ENCODE measurements around the gene ATRNL1. TPM values are rescaled to one million over a fixed set of nuclear protein-coding genes. Genes with fewer than 3 reads are reported as not detected.
"Not testable (repeated sequence)": the region's sequence is repeated elsewhere in the genome, so short reads cannot be mapped to it uniquely, and the experiment has no call there.

ATRNL1 gene
- total RNA-seq, 1 donor from 2014 or later, result 0.17 TPM

DNA sequence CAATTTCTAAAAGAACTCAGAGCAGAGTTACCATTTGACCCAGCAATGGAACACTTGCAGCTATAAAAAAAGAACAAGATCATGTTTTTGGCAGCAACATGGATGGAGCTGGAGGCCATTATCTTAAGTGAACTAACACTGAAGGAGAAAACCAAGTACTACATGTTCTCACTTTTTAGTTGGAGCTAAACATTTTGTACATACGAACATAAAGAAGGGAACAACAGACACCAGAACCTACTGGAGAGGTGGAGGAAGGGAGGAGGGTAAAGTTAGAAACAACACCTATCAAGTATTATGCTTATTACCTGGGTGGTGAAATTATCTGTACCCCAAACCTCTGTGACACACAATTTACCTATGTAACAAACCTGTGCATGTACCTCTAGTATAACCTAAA, 329.5 kb downstream of the ATRNL1 start:
- DNase-seq, result no peak

DNA sequence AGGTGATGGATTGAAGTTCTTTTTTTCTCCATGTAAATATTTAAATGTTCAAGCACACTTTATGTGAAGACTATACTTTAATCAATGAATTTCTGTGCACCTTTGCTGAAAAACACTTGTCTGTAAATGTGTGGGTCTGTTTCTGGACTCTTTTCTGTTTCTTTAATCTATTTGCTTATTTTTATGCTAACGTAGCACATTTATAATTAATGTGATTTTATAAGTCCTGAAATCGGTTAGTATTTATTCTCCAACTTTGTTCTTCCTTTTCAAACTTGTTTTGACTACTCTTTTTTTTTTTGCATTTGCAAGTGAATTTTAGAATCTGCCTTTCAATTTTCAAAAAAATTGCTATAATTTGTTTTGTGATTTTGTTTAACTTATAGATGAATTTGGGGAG, 334.4 kb downstream of the ATRNL1 start:
- no peak for DNase-seq

DNA sequence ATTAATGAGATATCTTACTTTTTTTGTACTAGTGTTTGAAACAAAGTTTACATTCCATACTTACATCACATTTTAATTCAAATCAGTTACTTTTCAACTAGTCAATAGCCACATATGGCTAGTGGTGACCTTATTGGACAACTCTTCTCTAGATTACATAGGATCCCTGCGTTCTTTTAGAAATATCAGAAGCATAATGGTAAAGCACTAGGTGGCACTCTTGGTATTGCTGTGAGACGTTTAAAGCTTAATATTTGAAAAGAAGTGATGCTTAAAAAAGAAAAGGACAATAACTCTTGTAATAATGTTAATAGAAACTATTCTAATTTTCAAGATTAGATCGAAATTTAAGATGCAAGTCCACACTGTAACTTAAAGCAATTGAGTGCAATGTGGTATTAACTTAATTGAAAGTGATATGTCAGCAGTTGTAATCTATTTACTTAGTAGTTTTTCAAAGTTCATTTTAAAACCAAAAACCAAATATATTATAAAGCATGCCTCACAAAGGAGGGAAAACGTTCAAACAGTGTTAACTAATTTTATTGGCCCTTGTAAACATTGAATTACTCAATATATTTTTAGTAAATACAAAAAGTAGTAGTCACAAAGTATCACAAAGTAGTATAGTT, 339.1 kb downstream of the ATRNL1 start:
- peak; percentile 34 for DNase-seq

DNA sequence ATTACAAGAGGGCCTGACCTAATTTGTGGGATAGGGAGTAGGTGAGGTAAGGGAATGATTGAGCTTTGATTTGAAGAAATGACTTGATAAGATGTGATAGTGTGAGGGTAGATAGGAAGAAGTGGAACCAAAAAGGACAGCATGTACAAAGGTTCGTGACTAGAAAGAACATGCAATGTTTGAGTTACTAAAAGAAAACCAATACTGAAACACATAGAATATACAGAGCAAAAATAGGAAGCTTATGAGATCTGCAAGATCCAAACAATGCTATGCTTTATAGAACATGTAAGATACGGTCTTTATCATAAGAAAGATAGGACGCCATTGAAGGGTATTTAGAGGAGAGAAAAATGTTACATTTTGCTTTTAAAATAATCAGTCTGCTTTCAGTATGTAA, 343.8 kb downstream of the ATRNL1 start:
- DNase-seq, result no peak

DNA sequence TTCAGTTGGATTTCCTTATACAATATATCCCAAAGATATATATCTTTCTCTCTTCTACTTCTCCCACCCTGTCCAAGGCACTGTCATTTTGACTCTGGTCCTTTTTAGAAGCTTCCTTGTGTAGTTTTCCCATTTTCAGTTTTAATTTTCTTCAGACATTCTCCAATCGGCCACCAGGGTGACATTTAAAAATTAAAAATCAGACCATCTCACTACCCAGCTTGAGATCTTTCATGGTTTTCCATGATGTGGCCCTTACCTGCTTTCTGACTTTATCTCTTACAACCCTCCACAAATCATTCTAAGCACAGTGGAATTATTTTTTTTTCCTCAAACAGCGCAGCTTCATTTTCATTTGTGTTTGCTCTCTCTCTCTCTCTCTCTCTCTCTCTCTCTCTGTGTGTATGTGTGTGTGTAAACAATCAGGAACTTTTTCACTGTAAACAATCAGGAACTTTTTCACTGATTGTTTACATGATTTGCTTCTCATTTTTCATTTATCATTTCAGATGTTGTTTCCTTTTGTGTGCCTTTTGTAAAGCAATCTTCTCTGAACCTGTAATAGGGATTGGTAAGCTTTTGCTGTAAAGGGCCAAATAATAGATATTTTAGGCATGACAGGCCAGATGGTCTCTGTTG, 348.9 kb downstream of the ATRNL1 start:
- no peak for DNase-seq

DNA sequence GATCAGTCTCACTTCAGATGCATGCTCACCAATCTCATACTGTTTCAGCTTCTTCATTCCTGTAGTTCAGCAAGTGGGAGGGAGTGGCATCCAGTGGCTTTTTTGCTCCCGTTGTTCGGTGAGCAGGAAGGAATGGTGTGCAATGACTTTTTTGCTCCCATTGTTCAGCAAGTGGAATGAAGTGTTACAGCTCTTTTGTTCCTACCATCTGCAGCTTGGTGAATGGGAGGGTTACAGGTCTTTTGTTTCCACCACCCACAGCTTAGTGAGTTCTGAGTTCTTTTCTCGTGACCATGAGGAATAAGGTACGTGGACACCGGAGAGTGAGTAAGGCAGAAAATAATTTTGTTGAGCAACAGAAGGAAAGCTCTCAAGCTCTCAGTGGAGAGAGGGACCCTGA, 363.6 kb downstream of the ATRNL1 start:
- DNase-seq, result no peak

DNA sequence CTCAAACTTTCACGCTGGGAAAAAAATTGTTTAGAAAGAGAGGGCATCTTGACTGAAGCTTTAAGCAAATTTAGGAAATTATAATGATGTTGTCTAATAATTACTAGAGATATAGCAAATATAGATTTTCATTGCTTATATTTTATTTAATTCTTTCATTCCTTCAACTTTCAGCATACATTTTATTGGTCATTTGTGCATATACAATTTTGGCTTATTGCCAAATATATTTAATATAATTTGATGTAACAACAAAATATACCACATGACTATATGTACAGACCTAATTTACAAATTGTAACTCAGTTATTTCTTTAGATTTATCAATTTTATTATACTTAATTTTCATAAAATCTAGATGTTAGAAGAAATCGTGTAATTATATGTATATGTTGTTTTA, 390.1 kb downstream of the ATRNL1 start:
- DNase-seq, result no peak

DNA sequence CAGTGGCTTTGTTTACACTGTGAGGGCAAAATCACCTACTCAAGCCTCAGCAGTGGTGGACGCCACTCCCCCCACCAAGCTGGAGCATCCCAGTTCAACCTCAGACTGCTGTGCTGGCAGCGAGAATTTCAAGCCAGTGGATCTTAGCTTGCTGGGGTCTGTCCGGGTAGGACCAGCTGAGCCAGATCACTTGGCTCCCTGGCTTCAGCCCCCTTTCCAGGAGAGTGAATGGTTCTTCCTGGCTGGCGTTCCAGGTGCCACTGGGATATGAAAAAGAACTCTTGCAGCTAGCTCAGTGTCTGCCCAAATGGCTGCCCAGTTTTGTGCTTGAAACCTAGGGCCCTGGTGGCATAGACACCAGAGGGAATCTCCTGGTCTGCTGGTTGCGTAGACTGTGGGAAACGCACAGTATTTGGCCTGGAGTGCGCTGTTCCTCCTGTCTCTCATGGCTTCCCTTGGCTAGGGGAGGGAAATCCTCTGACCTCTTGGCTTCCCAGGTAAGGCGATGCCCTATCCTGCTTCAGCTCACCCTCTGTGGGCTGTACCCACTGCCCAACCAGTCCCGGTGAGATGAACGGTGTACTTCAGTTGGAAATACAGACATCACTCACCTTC, 398.5 kb downstream of the ATRNL1 start:
- no peak for DNase-seq

DNA sequence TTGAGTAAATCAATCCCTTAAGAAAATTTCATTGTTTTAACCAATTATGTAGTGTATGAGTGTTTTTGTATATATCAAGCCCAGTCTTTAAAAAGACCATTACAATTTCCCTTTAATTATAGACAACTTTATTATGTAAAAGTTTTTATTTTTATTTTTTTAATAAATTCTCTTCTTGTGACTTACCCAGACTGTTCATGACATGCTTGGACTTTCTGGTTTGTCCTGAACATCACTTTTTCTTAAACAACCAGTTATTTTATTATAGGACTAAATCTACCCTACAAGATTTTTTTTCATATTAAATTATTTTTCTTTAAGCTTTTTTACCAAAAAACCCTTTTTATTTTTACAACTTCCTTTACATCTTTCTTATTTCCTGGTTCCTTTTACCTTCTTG, 410.4 kb downstream of the ATRNL1 start:
- no peak for DNase-seq

DNA sequence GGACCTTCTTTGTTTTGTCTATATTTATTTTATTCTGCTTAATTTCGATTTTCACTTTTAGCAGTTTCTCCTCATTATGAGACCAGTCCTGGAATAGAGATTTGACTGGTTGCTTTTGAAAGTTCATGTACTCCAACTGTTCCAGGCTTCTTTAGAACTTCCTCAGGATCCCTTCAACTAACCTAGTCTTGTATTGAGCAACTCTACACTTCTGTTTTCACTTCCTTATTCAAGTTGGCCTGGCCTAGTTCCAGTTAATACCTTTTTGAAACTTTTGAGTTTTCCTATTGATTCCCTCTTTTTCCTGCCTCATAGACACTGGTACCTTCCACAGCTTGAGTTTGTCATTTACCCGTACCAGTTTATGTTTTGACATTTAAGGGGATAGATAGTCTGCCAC, 421.7 kb downstream of the ATRNL1 start:
- DNase-seq, result no peak

DNA sequence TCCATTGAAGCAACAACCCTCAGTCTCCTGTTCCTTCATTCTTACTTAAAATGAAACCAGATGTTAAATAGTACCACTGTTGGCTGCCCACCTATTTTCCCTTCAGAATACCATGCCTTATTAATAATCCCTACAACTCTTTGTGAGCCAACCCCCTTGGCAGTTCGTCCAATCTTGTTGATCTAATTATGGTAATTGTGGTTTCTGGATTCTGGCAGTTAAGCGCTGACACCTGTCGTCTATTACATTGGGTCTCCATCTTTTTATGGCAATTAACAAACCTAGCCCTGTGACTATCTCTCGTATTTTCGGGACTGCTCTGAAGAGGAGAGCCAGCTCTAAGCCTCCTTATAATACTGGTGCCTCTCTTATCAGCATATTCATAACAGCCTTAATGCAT, 432.0 kb downstream of the ATRNL1 start:
- no peak for DNase-seq

DNA sequence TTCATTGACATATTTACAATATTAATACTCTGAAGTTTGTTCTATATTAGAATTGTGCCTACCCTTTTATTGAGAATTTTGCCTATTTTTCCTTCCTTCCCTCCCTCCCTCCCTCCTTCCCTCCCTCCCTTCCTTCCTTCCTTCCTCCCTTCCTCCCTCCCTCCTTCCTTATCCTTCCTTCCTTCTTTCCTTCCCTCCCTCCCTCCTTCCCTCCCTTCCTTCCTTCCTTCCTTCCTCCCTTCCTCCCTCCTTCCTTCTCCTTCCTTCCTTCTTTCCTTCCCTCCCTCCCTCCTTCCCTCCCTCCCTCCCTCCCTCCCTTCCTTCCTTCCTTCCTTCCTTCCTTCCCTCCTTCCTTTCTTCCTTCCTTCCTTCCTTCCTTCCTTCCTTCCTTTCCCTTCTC, 434.5 kb downstream of the ATRNL1 start:
- DNase-seq, result not testable (repeated sequence)

DNA sequence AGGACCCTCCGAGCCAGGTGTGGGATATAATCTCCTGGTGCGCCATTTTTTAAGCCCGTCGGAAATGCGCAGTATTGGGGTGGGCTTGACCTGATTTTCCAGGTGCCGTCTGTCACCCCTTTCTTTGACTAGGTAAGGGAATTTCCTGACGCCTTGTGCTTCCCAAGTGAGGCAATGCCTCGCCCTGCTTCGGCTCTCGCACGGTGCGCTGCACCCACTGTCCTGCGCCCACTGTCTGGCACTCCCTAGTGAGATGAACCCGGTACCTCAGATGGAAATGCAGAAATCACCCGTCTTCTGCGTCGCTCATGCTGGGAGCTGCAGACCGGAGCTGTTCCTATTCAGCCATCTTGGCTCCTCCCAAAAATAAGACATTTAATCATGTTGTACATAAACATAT, 443.2 kb downstream of the ATRNL1 start:
- DNase-seq, result not testable (repeated sequence)

DNA sequence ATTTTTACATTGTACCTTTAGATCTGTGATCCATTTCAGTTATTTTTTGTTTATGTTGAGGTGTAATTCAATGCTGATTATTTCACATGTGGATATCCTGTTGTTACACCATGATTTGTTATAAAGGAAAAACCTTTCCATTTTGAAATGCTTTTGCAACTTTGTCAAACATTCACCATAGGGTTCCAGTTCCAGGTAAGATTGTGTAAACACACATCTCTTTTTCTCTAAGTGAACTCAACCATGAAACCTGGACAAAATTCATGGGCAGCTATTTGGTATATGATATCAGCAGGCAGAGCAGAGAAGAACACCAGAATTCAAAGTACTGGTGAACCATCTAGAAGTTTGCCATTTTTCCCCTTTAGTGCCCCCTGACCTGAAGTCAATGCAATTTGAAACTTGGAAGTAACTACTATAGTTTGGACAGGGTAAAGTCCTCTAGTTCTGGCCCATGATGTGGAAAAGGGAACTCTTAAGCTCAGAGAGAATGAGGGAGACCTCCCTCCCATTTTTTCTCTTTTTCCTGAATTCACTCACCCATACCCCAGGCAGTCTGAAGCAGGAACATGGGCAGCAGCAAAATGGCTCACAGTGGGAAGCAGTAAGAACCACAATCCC, 446.1 kb downstream of the ATRNL1 start:
- no peak for DNase-seq

DNA sequence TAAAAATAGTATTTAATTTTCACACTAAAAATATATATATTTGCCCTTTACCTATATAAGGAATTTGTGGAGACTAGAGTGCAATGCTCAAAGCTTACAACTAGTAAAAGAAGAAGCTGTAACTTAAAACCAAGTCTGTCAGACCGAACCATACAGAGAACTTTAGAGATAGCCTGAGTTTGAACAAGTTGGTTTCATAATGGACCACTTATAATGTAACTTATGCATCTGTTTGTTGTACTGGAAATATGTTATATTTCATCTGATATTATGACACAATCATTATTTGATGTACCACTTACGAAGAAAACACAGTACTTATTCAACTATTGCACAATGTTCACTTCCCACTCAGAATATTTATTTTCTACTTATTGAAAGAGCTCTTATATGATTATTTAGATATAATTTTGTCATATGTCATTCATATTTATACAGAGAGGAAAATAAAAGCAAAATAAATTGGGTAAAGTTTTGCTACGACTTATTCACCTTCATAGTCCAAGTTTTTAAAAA, 462.8 kb downstream of the ATRNL1 start:
- no peak for DNase-seq

DNA sequence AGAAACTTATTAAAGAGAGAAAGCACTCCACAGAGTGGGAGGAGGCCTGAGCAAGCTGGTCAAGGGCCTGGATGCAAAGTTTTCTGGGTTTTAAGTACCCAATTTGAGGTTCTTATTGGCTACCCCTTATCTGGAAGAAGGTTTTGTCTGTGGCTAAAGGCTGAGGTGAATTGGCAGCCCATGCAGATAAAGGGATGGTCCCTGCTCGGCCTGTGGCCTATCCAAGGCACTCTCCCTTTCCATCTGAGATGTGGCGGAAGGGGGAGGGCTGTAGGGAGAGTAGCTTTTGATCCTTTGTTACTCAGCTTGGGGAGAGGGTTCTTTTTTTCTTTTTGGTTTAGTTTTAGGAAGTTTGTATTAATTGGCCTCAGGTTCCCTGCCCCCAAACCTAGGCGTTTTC, 465.1 kb downstream of the ATRNL1 start:
- DNase-seq, result no peak

DNA sequence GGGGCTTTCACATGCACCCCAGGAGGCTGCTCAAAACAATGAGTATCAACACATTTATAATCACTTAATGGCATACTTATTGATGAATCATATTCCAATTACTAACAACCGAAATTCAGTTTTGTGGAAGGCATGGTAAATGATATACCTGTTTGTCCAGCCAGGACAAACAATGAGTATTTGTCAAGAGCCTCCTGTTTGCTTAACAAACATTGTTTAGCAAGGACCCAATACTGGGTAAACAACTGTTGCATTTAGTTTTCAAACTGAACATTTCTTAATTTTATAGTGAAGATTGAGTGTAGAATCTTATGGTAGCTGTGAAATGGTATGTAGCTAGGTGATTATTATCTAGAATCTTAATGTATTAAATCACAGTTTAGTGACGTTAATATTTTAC, 473.7 kb downstream of the ATRNL1 start:
- DNase-seq, result no peak

DNA sequence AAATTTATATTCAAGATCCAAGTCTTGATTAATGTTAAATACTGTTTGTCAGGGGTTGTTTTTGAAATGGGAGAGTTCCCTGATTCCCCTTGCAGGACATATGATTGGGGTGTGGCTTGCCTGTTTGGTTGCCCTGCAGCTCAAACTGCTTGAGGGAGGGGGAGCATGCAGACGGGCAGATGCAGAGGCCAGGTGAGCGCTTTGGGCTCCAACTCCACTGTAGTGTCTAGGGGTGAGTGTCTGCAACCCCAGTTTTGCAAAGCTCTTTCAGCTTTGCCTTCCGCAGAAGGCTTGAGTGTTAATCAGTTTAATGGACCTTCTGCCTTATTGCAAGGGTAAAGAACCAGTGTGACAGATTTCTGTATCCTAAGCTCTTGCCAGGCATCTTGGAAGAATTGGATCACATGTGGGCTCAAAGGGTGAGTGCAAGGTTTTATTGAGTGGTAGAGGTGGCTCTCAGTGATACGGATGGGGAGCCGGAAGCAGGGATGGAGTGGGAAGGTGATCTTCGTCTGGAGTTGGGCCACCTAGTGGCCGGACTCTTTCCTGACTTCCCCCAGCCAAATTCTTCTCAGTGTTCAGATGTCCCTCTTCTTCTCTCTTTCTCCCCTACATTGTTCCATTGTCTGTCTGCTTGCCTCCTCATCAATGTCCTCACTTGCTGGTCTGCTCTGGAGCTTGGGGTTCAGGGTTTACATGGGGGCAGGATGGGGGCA, 479.7 kb downstream of the ATRNL1 start:
- DNase-seq, result no peak

DNA sequence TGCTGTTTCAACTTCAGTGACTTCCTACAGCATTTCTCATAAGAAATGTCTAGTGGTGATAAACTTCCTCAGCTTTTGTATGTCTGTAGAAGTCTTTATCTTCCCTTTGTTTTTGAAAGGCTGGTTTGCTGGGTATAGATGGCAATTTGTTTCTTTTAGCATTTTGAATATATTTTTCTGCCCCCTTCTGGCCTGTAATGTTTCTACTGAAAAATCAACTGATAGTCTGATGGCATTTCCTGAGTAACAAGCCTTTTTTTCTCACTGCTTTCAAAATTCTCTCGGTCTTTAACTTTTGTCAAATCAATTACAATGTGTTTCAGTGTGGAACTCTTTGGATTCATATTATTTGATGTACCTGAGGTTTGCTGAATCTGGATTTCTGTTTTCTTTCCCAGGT, 487.1 kb downstream of the ATRNL1 start:
- DNase-seq, result no peak

DNA sequence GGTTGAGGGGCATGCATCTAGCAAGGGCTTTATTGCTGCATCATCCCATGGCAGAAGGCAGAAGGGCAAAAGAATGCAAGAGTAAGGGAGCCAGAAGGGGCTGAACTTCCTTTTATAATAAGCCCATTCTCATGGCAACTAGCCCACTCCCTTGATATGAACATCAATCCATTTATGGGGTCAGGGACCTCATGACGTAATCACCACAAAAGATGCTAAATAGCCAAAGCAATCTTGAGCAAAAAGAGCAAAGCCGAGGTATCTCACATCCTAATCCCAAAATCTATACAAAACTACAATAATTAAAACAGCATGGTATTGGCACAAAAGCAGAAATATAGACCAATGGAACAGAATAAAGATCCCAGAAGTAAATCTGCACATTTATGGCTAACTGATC, 499.9 kb downstream of the ATRNL1 start:
- no peak for DNase-seq

DNA sequence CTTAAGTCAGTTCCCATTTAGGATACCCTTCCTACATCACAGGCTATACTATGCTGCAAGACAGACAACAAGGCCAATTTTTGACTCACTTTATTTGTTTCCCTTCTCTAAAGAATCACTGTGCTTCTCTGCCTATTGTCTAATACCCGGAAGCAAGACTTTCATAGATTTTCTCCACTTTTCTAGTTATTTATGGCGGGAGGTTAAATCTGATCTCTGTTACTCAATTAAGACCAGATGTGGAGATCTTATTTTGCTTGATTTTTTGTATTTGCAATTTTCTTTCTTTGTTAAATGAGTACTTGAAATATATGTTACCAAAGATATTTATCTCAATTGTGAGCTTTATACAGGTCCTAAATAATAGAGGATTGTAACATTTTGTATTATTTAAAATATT, 511.5 kb downstream of the ATRNL1 start:
- DNase-seq, result no peak

DNA sequence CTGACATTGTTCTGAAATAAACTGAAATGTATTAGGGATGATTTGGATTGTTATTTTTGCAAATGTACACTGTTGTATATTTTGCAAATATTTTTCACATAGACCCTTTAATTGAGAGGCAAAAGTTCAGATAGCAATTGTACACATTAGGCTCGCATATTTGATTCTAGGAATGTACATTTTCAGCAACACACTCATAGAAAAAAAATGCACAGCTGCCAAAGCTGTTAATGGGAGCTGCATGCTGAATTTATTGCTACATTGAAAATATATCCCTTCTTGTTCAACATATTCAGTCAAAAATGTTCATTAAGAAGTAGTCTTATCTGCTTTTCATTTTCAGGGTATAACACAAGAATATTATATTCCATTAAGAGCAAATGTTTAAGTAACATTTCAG, 512.9 kb downstream of the ATRNL1 start:
- DNase-seq, result no peak

DNA sequence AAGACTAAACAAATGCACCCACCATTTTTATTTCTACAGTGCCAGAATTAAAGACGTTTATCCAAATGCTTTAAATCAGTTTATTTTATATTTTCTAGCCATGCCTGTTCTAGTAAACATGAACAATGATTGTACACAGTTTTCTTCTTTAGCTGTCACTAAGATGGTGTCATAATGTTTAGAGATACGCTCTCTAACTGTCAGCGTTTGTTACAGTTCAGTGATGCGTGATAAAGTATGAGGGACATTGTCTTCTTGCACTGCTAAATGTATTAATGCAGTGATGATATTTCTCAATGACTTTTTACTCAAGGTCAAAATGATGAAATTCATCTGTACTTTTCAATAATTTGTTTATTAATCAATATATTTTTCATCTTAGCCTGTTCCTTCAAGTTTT, 513.6 kb downstream of the ATRNL1 start:
- no peak for DNase-seq
